ENCODE measurements around the gene HOXD9.

Gene HOXD9

GRCh38 chr2:176156807-176157498 is 34.4 kb downstream of the HOXD9 start, which contains the start of gene HOXD3:
TSS of gene HOXD3 (plus strand) at chr2:176157307. CDS start at chr2:176169115, 11,808 bp downstream.
- no peak for DNase-seq

- DNase-seq = no peak
These were observed 35.1 kb downstream of the HOXD9 start for GRCh38 chr2:176157499-176158185.

GRCh38 chr2:176158186-176158591 is 35.7 kb downstream of the HOXD9 start:
- DNase-seq = no peak

- DNase-seq = no peak
These were observed 36.5 kb downstream of the HOXD9 start for GRCh38 chr2:176158855-176159662.

- DNase-seq = no peak
These were observed 37.2 kb downstream of the HOXD9 start for GRCh38 chr2:176159663-176160250.

- no peak for DNase-seq
These were observed 37.9 kb downstream of the HOXD9 start for GRCh38 chr2:176160251-176160985.

GRCh38 chr2:176160986-176161824 is 38.7 kb downstream of the HOXD9 start:
- no peak for DNase-seq

GRCh38 chr2:176161825-176162626 is 39.5 kb downstream of the HOXD9 start:
- DNase-seq = no peak

GRCh38 chr2:176162911-176163671 is 40.6 kb downstream of the HOXD9 start:
- no peak for DNase-seq

GRCh38 chr2:176163672-176164056 is 41.1 kb downstream of the HOXD9 start:
- DNase-seq = no peak

- DNase-seq = no peak
These were observed 41.7 kb downstream of the HOXD9 start for GRCh38 chr2:176164201-176164600.

- no peak for DNase-seq
These were observed 42.3 kb downstream of the HOXD9 start for GRCh38 chr2:176164611-176165369.

- DNase-seq = no peak
These were observed 43.0 kb downstream of the HOXD9 start for GRCh38 chr2:176165370-176166050.

- DNase-seq = no peak
These were observed 43.8 kb downstream of the HOXD9 start for GRCh38 chr2:176166272-176166671.

- DNase-seq = no peak
These were observed 44.9 kb downstream of the HOXD9 start for GRCh38 chr2:176167398-176167797.

- DNase-seq = no peak
These were observed 46.7 kb downstream of the HOXD9 start for GRCh38 chr2:176169181-176169580.

GRCh38 chr2:176169711-176170110 is 47.2 kb downstream of the HOXD9 start:
- DNase-seq = no peak

- no peak for DNase-seq
These were observed 48.2 kb downstream of the HOXD9 start for GRCh38 chr2:176170602-176171305.

Data from inflammatory macrophage treated with lipopolysaccharide for 1 hour (primary cell).